Measurements from ENCODE around the gene GPER1.

The GPER1 gene

GRCh38 chr7:1081336-1081735 lies 6.6 kb upstream of the GPER1 start:
- DNase-seq (ENCODE audit: insufficient read length, low spot score) (no peak), FAIRE-seq (no peak)

GRCh38 chr7:1081931-1082401 lies 5.9 kb upstream of the GPER1 start:
- TF ChIP-seq POLR2A (IDR thresholded peaks at IDR 0.05; ENCODE audit: low read depth, low read length), result no peak
- DNase-seq (ENCODE audit: insufficient read length, low spot score) (no peak), FAIRE-seq (no peak)

More at GRCh38 chr7:1081336-1081735, 6.6 kb upstream of the GPER1 start:
- TF ChIP-seq POLR2A (IDR thresholded peaks at IDR 0.05; ENCODE audit: low read depth, low read length), result no peak

DNA sequence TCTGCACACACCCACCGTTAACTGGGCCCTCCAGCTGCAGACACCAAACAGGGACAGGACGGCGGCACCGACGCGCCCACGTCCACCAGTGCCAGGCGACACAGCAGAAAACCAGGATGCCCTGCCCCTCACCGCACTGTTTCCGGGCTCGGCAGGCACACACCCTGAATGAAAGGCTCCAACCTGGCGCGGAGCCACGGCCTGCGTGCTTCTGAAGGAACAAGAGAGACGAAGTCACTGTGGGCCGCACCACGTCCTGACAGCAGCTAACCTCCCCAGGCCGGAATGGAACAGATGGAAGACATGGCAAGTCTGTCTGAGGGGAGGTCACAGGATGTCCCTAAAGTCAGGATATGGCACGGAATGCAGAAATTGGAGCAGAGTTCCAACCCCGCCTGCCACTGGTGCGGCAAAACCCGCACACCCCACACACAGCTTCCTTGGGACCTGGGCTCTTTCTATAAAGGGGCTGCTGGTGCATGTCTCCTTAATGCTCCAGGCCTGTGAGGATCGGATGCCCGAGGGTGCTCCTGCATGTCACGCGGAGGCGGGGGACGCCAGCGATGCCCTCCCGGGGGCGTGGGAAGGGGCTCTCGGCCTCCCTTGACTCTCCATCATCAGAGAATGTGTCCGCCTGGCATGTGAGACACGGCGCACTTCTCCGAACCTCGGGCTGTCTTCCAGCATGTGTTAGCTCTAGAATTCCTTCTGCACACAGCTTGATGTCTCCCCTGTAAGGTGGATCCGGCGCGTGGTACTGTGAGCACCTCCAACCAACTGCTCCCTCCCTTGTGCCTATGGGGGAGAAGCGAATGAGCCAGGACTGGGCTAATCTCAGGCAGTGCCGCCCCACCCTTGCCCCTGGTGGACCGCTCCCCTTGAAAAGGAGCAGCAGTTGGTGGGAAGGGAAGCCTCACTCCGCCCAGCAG lies 3.9 kb upstream of the GPER1 start:
- DNase-seq (ENCODE audit: insufficient read length, low spot score), result no peak
- no peak for FAIRE-seq
- TF ChIP-seq POLR2A (IDR thresholded peaks at IDR 0.05; ENCODE audit: low read depth, low read length), result no peak

DNA sequence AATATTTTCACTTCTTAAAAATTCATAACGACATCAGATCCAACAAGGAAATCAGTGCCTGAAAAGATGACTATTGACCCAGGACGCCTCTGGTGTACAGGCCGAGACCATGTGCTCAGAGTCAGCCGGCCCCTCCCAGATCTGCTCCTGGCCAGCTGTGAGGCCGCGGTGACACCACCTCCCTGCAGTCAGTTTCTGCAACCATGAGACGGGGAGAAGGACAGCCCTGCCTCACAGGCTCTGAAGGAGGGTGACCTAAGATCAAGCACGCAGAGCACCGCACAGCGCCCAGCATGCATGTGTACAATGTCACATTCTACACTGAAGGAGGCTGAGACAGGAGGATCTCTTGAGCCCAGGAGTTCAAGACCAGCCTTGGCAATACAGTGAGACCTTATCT lies 2.6 kb upstream of the GPER1 start:
- DNase-seq (ENCODE audit: insufficient read length, low spot score) (no peak), FAIRE-seq (no peak)
- no peak for TF ChIP-seq POLR2A (IDR thresholded peaks at IDR 0.05; ENCODE audit: low read depth, low read length)

GRCh38 chr7:1085910-1086421 lies 1.9 kb upstream of the GPER1 start:
- no peak for DNase-seq (ENCODE audit: insufficient read length, low spot score)
- no peak for TF ChIP-seq POLR2A (IDR thresholded peaks at IDR 0.05; ENCODE audit: low read depth, low read length)
- no peak for FAIRE-seq

- DNase-seq (ENCODE audit: insufficient read length, low spot score) (peak; percentile 97), FAIRE-seq (no peak)
These were observed 1.1 kb upstream of the GPER1 start for GRCh38 chr7:1086588-1087464.

DNA sequence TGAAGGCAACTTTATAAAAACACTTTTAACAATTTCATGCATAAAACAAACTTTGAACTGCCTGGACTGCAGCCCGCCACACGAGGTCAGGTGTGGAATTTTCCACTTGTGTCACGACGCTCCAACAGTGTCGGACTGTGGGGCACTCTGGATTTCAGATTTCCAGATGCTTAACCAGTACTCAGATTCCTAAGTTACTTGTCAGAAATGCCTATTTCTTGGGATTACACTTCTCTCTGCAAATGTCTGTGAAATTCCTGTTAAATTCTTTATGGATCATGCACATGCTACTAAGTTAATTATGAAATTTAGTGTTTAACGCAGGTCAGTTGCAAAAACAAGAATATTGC lies 473 bp upstream of the GPER1 start:
- TF ChIP-seq POLR2A (IDR thresholded peaks at IDR 0.05; ENCODE audit: low read depth, low read length), result no peak
- DNase-seq (ENCODE audit: insufficient read length, low spot score), result no peak
- no peak for FAIRE-seq

More at GRCh38 chr7:1086588-1087464, 1.1 kb upstream of the GPER1 start:
- TF ChIP-seq POLR2A (IDR thresholded peaks at IDR 0.05; ENCODE audit: low read depth, low read length), result no peak

GRCh38 chr7:1090236-1090635 lies 2.3 kb downstream of the GPER1 start:
- TF ChIP-seq POLR2A (IDR thresholded peaks at IDR 0.05; ENCODE audit: low read depth, low read length), result no peak
- DNase-seq (ENCODE audit: insufficient read length, low spot score) (no peak), FAIRE-seq (no peak)

DNA sequence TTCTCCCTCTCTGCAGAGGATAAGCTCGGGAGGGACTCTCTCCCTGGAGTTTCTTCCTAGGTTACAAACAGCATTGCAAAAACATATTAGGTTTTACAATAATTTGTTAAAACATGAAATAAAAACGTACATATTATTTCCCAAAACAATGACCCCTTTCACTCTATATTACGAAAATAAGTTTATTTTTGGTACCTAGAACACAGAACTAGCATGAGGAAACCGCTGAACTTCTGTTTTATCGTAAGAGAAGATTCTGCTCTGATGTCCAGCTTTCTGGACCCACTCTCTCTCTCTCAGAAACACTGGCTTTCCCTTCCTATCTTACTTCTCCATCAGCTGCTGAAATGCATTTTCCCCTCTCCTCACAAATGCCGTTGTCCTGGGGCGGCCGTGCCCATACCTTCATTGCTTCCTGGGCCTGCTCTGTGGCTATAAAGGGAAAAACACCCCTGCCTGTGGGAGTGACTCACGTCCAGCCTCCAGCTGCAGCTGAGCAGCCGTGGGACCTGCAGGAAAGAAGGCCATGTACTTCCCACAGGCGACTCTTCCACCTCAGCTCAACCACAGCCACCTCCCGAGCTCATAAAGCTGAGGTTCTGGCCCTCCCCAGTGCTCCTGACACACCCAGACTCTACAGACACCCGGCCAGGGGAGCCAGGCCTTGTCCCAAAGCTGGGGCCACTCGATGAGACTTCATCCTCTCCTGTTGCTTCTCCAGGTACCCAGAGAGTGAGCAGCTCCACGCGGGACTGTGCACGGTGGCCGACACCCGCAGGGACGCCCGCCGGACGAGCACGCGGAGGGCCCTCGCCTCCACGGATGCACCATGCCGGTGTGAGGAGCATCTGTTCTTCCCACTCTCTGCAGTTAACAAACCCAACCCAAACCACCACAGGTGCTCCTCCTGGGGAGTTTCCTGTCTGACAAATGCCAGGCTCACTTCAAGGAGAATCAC lies 3.1 kb downstream of the GPER1 start:
- TF ChIP-seq POLR2A (IDR thresholded peaks at IDR 0.05; ENCODE audit: low read depth, low read length), result no peak
- FAIRE-seq, result peak; percentile 15
- peak; percentile 91 for DNase-seq (ENCODE audit: insufficient read length, low spot score)

GRCh38 chr7:1091644-1092027 lies 3.7 kb downstream of the GPER1 start:
- FAIRE-seq, result no peak
- DNase-seq (ENCODE audit: insufficient read length, low spot score), result no peak
- no peak for TF ChIP-seq POLR2A (IDR thresholded peaks at IDR 0.05; ENCODE audit: low read depth, low read length)

- DNase-seq (ENCODE audit: insufficient read length, low spot score), result no peak
- no peak for TF ChIP-seq POLR2A (IDR thresholded peaks at IDR 0.05; ENCODE audit: low read depth, low read length)
- FAIRE-seq, result no peak
These were observed 4.3 kb downstream of the GPER1 start for GRCh38 chr7:1092161-1092632.

DNA sequence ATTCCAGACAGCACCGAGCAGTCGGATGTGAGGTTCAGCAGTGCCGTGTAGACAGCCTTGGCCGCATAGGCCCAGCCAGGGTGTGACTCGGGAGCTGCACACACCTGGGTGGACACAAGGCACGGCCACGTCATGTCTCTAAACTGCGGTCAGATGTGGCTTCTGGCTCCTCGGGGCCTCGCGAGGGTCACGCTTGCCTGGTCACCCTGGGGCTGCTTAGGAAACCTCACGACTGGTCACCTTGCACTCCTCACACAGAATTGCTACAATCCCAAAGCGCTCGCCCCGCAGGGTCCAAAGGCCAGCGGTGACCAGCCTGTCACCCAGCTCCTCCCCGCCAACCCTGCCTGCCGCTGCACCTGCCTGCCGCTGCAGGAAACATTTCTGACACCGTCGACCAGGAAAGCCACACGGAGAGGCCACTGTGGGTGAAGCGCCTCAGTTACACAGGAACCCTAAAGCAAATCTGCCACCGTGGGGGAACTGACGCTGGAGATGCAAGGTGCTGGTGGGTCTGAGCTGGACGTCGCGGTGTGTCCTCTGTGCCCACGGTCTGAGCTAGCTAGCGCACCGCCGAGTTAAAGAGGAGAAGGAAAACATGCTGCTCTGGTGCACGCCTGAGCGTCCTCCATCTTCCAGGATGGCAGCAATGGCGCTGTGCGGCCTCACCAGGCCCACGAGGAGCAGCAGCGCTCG lies 5.0 kb downstream of the GPER1 start:
- TF ChIP-seq POLR2A (IDR thresholded peaks at IDR 0.05; ENCODE audit: low read depth, low read length), result no peak
- no peak for DNase-seq (ENCODE audit: insufficient read length, low spot score)
- no peak for FAIRE-seq
